Bronchial epithelial cell (primary cell): ENCODE data around the gene RPL7A. TPM values are rescaled to one million over a fixed set of nuclear protein-coding genes. Genes with fewer than 3 reads are reported as not detected.
A peak's percentile ranks its signal among the peaks of the same experiment; 100 is the strongest.

ENCODE experiments used
- DNase-seq: peaks from one replicate; pipeline ENCODE4 v3.0.0-alpha.2; 2010; ENCODE audit warnings: low read depth
- FAIRE-seq: peaks from 2 replicates; lab custom pipeline; 2011; peaks lifted over from hg19 to GRCh38; lab: Jason Lieb, UNC
- H3K27me3 ChIP-seq: 2 replicates; pipeline ENCODE4 v1.5.1; 2011; ENCODE audit warnings: low read length; ENCODE audit not compliant: control insufficient read depth, insufficient read depth
- H3K36me3 ChIP-seq: 2 replicates; pipeline ENCODE4 v1.5.1; 2011; ENCODE audit warnings: low read length; ENCODE audit not compliant: control insufficient read depth, insufficient read depth
- H3K4me3 ChIP-seq: 2 replicates; pipeline ENCODE4 v1.5.1; 2011; ENCODE audit warnings: mild to moderate bottlenecking, low read depth, low read length, control low read depth
- total RNA-seq: library from RNA; depleted of rRNA; stranded (reverse); fragments of >200 nt; gene quantifications from 2 replicates; pipeline ENCODE4 v1.2.1, GENCODE V29; 2014
- TF ChIP-seq, protein P1 (sequence below): IDR thresholded peaks from 2 replicates; pipeline ENCODE4 v1.5.1; 2011; ENCODE audit warnings: mild to moderate bottlenecking, moderate library complexity, low read length, control low read depth, inconsistent platforms; ENCODE audit not compliant: insufficient read depth, severe bottlenecking

Gene RPL7A
- total RNA-seq, 1 donor from 2014 or later = 3,023 TPM

DNA sequence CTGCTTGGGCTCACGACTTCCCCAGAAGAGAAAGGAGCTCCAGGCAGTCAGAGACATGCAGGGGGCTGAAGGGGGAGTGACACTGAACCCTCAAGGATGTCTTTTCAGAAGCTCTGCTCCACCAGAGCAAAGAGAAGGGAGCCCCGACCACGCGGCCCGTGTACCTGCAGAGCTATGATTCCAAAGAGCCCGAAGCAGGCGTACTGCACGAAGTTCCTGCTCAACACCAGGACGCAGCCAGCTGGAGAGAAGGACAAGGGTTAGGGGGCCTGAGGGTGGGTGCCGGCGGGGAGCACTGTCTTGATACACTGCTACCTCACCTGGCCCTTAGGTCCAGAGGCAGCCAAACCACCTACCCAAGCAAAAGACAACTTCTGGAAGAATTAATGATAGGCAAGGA lies 18.4 kb downstream of the RPL7A start:
- no peaks in the 10 kb centered on the region for H3K27me3 ChIP-seq
- no peak for FAIRE-seq
- TF ChIP-seq, protein P1, sequence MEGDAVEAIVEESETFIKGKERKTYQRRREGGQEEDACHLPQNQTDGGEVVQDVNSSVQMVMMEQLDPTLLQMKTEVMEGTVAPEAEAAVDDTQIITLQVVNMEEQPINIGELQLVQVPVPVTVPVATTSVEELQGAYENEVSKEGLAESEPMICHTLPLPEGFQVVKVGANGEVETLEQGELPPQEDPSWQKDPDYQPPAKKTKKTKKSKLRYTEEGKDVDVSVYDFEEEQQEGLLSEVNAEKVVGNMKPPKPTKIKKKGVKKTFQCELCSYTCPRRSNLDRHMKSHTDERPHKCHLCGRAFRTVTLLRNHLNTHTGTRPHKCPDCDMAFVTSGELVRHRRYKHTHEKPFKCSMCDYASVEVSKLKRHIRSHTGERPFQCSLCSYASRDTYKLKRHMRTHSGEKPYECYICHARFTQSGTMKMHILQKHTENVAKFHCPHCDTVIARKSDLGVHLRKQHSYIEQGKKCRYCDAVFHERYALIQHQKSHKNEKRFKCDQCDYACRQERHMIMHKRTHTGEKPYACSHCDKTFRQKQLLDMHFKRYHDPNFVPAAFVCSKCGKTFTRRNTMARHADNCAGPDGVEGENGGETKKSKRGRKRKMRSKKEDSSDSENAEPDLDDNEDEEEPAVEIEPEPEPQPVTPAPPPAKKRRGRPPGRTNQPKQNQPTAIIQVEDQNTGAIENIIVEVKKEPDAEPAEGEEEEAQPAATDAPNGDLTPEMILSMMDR = no peak
- no peak for DNase-seq
- peaks cover 34% of the 10 kb centered on the region for H3K36me3 ChIP-seq
- H3K4me3 ChIP-seq = no peak overlapping the region

DNA sequence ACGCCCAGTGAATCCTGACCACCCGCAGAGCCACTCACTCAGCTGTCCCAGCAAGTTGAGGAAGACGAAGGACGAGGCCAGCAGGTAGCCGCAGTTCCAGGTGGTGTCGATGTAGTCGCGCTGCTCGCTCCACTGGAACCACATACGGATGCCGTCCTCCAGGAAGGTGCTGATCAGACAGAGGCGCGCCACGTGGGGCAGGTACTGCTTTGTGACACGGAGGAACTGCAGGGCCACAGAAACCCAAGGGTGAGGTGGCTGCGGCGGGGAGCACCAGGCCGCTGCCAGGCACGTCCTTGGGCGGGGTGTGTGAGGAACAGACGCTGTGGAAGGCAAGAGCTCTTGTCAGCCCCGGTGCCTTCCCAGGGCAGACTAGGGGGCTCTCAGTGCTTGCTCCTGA lies 19.2 kb downstream of the RPL7A start:
- no peak for FAIRE-seq
- H3K36me3 ChIP-seq = peaks cover 34% of the 10 kb centered on the region
- no peak overlapping the region for H3K4me3 ChIP-seq
- H3K27me3 ChIP-seq = no peaks in the 10 kb centered on the region
- no peak for DNase-seq
- TF ChIP-seq, protein P1 = no peak

DNA sequence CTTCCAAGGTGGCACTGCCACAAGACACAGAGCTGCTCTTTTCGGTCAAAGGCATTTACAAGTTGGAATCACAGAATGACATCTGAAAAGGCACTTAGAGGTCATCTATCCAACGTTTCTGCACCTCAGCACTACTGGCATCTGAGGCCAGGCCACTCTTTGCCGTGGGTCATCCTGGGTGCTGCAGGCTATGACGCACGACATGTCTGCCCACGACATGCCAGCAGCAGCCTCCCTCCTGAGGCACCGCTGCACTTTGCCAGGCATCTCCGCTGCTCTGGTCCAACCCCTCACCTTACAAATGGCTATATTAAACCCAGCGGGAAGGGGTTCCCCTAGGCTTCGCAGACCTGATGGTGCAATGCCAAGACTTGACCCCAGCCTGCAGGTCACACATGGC lies 19.8 kb downstream of the RPL7A start:
- no peak for DNase-seq
- FAIRE-seq = no peak
- TF ChIP-seq, protein P1 = no peak
- Histone ChIP-seq H3K27me3 (no peaks in the 10 kb centered on the region), H3K36me3 (peaks cover 33% of the 10 kb centered on the region), H3K4me3 (no peak overlapping the region)

DNA sequence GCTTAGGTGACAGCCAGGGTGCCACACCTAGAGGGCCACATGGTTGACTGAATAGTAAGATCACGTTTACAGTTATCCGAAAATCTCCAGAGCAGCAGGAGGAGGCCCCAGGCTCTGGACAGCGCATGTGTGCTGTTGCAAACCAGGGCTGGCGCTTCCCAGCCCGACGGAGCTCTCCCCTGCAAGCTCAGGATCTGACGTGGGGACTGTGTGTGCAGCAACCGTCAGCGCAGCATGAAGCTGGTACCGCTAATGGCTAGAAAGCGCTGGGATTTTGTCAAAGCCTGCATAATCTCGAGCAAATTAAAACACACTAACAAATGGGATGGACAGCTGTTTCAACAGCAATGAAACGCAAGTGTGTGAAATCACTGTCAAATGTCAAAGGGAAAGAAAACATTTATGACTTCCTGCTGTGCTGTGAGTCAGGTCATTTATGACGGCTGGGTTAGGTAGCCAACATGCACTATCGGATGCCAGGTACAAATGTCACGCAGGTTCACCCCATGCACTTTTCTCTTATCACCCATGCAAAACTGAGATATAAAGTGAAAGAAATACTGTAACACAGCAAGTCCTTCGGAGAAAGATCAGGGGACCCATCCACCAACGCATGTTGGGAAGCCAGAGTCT lies 20.3 kb downstream of the RPL7A start:
- H3K36me3 ChIP-seq = peaks cover 32% of the 10 kb centered on the region
- TF ChIP-seq, protein P1 = no peak
- peak; percentile 47 for FAIRE-seq
- H3K27me3 ChIP-seq = no peaks in the 10 kb centered on the region
- DNase-seq = no peak
- H3K4me3 ChIP-seq = no peak overlapping the region

DNA sequence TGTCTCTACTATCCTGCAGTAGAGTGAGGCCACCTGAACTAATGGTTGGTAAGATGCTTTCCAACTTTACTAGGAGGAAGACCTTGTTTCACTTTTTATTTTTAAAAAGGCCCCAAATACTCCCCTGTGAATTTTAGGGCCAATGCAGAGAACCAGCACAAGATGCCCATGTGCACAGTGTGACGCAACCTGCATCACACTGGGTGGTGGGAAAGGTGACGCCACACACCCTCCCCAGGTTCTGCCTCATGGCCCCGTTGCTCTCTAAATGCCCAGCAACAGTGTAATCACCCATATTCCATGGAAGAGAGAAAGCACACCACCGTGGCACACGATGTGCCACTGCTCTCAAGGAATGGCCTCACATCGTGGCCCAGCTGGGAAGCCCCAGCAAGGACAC lies 21.4 kb downstream of the RPL7A start:
- Histone ChIP-seq H3K4me3 (no peak overlapping the region), H3K27me3 (no peaks in the 10 kb centered on the region), H3K36me3 (peaks cover 27% of the 10 kb centered on the region)
- TF ChIP-seq, protein P1 = no peak
- DNase-seq (no peak), FAIRE-seq (no peak)

DNA sequence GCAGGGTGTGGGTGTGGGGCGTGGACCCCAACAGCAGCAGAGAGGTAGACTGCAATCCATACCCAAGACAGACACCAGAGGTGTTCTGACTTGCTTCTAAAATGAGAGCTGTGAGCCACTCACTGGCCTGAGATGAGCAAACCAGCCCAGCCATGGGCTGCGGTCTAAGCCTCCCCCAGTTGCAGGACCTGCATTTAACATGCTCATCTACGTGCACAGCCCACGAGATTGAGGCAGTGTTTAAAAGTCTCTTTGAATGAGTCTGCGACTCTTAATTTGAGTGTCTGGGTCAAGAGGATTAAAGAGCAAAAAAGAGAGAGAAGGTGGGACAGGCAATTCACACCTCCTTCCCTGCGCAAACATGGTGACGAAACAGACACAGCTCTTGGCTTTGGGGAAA lies 21.9 kb downstream of the RPL7A start:
- H3K36me3 ChIP-seq = peaks cover 27% of the 10 kb centered on the region
- FAIRE-seq = no peak

More for the DNA sequence above, 21.9 kb downstream of the RPL7A start:
- TF ChIP-seq, protein P1 = no peak
- no peak for DNase-seq
- Histone ChIP-seq H3K4me3 (no peak overlapping the region), H3K27me3 (no peaks in the 10 kb centered on the region)
